Body of pancreas (tissue), 4 donors: ENCODE data around the gene PIF1.

Experiments
- CTCF ChIP-seq, 7 experiments: fragments of 450-650 bp in 4 of 7; fragments of 200-600 bp in 3 of 7; sonication (generic) in 3 of 7; IDR thresholded peaks; one replicate each; pipeline ENCODE4 v1.5.1; 2016 to 2019; ENCODE audit warnings: antibody characterized with exemption in 7 of 7
- POLR2A ChIP-seq, 3 donors: fragments of 450-650 bp; IDR thresholded peaks; one replicate each; pipeline ENCODE4 v1.6.1; 2016; ENCODE audit warnings: antibody characterized with exemption in 3 of 3, mild to moderate bottlenecking in 2 of 3

DNA sequence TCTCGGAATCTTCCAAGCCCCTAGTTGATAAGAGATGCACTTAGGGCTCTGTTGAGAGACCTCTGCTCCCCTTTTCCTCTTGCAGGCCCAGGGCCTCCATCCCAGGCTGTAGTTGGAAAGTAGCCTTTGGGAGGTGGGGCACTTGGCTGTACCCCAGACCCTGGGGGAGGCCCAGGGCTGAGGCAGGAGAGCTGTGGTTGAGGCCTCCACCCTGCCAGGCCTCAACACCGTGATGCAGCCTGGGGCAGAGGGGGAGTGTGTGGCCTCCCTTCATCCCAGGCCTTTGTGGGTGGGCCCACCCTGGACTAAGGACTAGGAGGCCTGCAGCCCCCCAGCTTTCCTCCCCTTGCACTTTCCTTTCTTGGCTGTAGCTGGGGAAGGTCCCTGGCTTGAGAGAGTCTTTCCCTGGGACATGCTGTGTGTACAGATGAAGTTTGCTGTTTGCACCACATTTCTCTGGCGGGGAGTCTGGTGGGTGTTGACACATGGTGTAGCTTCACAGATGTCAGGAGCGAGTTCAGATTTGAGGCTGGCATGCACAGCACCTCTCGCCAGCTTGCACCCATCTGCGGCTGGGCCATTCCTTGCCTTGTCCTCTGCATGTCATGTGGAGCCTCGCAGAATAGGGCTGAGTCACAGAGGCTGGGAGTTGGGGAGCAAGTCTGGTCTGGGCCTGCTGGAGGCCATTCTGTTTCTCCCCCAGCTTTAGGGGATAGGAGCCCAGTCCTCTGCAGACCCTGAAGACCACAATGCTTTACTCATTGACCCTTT, 29.9 kb upstream of the PIF1 start:
- TF ChIP-seq CTCF (IDR thresholded peaks at IDR 0.05) (no peak), POLR2A (IDR thresholded peaks at IDR 0.05) (no peak)
